Measurements from ENCODE around the gene VGF. TPM values are rescaled to one million over a fixed set of nuclear protein-coding genes. Genes with fewer than 3 reads are reported as not detected.
"Not testable (repeated sequence)": the region's sequence is repeated elsewhere in the genome, so short reads cannot be mapped to it uniquely, and the experiment has no call there.

VGF gene
- total RNA-seq, 1 donor from 2014 or later: 0.65 TPM

- H3K4me3 Mint-ChIP-seq: no peak overlapping the region
- no peaks in the 10 kb centered on the region for H3K79me2 ChIP-seq (ENCODE audit: low read depth)
- H4K20me1 ChIP-seq (ENCODE audit: low read depth): no peaks in the 10 kb centered on the region
- H3F3A ChIP-seq (ENCODE audit: low read depth): no peaks in the 10 kb centered on the region
- no peak overlapping the region for H3K4me3 ChIP-seq
- H3K36me3 ChIP-seq: no peaks in the 10 kb centered on the region
- no peak overlapping the region for H3K9ac ChIP-seq
- H3K36me3 Mint-ChIP-seq: no peaks in the 10 kb centered on the region
- TF ChIP-seq CTCF (IDR thresholded peaks at IDR 0.05) (no peak), EZH2phosphoT487 (IDR thresholded peaks at IDR 0.05) (no peak)
- peaks cover 5% of the 10 kb centered on the region for H3K4me1 Mint-ChIP-seq
- no peaks in the 10 kb centered on the region for H3K9me3 ChIP-seq (ENCODE audit: low read depth)
- H3K27me3 Mint-ChIP-seq (ENCODE audit: insufficient read depth, low read depth): peaks cover 5% of the 10 kb centered on the region
- H3K27me3 ChIP-seq: no peaks in the 10 kb centered on the region
- no peak for DNase-seq (ENCODE audit: low spot score)
- H2AFZ ChIP-seq (replicated peaks): no peak overlapping the region
- no peak overlapping the region for H3K4me2 ChIP-seq
- no peaks in the 10 kb centered on the region for H3K4me1 ChIP-seq
- no peak overlapping the region for H3K27ac ChIP-seq
- no peaks in the 10 kb centered on the region for H3K9me3 Mint-ChIP-seq
- no peak overlapping the region for H3K27ac Mint-ChIP-seq
Measured at GRCh38 chr7:101113836-101114235, 51.5 kb downstream of the VGF start.

GRCh38 chr7:101113140-101113539, 52.2 kb downstream of the VGF start:
- not testable (repeated sequence) for H3K36me3 Mint-ChIP-seq; H3K4me1 ChIP-seq; H3K9ac ChIP-seq; H3K4me3 ChIP-seq; H4K20me1 ChIP-seq (ENCODE audit: low read depth); H3K4me2 ChIP-seq; H3K36me3 ChIP-seq; H3K27ac ChIP-seq; H3K27ac Mint-ChIP-seq; H3K4me3 Mint-ChIP-seq; H3F3A ChIP-seq (ENCODE audit: low read depth); DNase-seq (ENCODE audit: low spot score); H3K27me3 Mint-ChIP-seq (ENCODE audit: insufficient read depth, low read depth); H3K9me3 ChIP-seq (ENCODE audit: low read depth); H3K27me3 ChIP-seq; H2AFZ ChIP-seq (replicated peaks); H3K9me3 Mint-ChIP-seq; H3K79me2 ChIP-seq (ENCODE audit: low read depth)
- peaks cover 10% of the 10 kb centered on the region for H3K4me1 Mint-ChIP-seq

Small RNAs within 50 kb of the gene (microRNA-seq; reads per million reads assigned to microRNA genes)
- not detected for gene MIR4653

Small RNAs within 50 kb of the gene (small RNA-seq; reads per million reads assigned to genes)
- not detected for gene MIR4653

Other genes with a start within 250 kb of the VGF start
- gene MUC3A, start 216.0 kb downstream of the VGF start, total RNA-seq (ENCODE audit: low replicate concordance): 0.15 and 0.80 TPM in 2 replicates
- gene MUC12, start 196.0 kb downstream of the VGF start, total RNA-seq (ENCODE audit: low replicate concordance): 4.2 TPM in 1 of 2 replicates, not detected in the other
- gene MUC17, start 145.5 kb downstream of the VGF start, total RNA-seq (ENCODE audit: low replicate concordance): under 0.01 TPM in 1 of 2 replicates, not detected in the other
- gene TRIM56, start 80.1 kb downstream of the VGF start, total RNA-seq (ENCODE audit: low replicate concordance): 1.4 and 2.3 TPM in 2 replicates
- 0.03 TPM in 1 of 2 replicates, not detected in the other for gene SERPINE1, start 38.5 kb downstream of the VGF start, total RNA-seq (ENCODE audit: low replicate concordance)
- gene AP1S1, start 11.1 kb downstream of the VGF start, total RNA-seq (ENCODE audit: low replicate concordance): 74.4 and 94.2 TPM in 2 replicates
- 0.28 TPM in 1 of 2 replicates, not detected in the other for gene NAT16, start 14.7 kb upstream of the VGF start, total RNA-seq (ENCODE audit: low replicate concordance)
- not detected in 2 replicates for gene MOGAT3, start 35.5 kb upstream of the VGF start, total RNA-seq (ENCODE audit: low replicate concordance)
- gene PLOD3, start 52.0 kb upstream of the VGF start, total RNA-seq (ENCODE audit: low replicate concordance): 9.4 and 19.9 TPM in 2 replicates
- 39.1 and 52.9 TPM in 2 replicates for gene ZNHIT1, start 52.6 kb upstream of the VGF start, total RNA-seq (ENCODE audit: low replicate concordance)
- 1.2 and 4.6 TPM in 2 replicates for gene CLDN15, start 72.2 kb upstream of the VGF start, total RNA-seq (ENCODE audit: low replicate concordance)
- gene FIS1, start 79.5 kb upstream of the VGF start, total RNA-seq (ENCODE audit: low replicate concordance): 92.2 and 120 TPM in 2 replicates
- 25.5 and 30.1 TPM in 2 replicates for gene IFT22, start 156.2 kb upstream of the VGF start, total RNA-seq (ENCODE audit: low replicate concordance)
- gene COL26A1, start 197.3 kb upstream of the VGF start, total RNA-seq (ENCODE audit: low replicate concordance): 26.7 and 80.0 TPM in 2 replicates

Data from neural progenitor cell (in vitro differentiated cells).